ENCODE results near the gene KANSL2. TPM values are rescaled to one million over a fixed set of nuclear protein-coding genes. Genes with fewer than 3 reads are reported as not detected.
A peak's percentile ranks its signal among the peaks of the same experiment; 100 is the strongest.

KANSL2 gene
- total RNA-seq, 1 donor: 39.8 TPM

DNA sequence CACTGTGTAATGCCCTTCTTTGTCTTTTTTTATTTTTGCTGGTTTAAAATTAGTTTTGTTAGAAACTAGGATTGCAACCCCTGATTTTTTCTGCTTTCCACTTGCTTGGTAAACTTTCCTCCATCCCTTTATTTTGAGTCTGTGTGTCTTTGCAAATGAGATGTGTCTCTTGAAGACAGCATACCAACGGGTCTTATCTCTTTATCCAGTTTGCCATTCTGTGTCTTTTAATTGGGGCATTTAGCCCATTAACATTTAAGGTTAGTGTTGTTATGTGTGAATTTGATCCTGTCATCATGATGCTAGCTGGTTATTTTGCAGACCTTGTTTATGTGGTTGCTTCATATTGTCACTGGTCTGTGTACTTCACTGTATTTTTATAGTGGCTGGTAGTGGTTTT lies 68.7 kb downstream of the KANSL2 start:
- TF ChIP-seq, protein P1, sequence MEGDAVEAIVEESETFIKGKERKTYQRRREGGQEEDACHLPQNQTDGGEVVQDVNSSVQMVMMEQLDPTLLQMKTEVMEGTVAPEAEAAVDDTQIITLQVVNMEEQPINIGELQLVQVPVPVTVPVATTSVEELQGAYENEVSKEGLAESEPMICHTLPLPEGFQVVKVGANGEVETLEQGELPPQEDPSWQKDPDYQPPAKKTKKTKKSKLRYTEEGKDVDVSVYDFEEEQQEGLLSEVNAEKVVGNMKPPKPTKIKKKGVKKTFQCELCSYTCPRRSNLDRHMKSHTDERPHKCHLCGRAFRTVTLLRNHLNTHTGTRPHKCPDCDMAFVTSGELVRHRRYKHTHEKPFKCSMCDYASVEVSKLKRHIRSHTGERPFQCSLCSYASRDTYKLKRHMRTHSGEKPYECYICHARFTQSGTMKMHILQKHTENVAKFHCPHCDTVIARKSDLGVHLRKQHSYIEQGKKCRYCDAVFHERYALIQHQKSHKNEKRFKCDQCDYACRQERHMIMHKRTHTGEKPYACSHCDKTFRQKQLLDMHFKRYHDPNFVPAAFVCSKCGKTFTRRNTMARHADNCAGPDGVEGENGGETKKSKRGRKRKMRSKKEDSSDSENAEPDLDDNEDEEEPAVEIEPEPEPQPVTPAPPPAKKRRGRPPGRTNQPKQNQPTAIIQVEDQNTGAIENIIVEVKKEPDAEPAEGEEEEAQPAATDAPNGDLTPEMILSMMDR (IDR thresholded peaks at IDR 0.05; ENCODE audit: insufficient read depth, low read length): no peak
- no peak overlapping the region for H3K4me3 ChIP-seq (ENCODE audit: low read depth, low read length)
- no peak for DNase-seq (ENCODE audit: low read depth)

Small RNAs within 50 kb of the gene (small RNA-seq; reads per million reads assigned to genes)
- not detected for gene MIR1291
- gene SNORA2A: 3,317 reads per million, percentile 100 among the genes with 10 or more reads in this experiment
- 109 reads per million, percentile 98 among the genes with 10 or more reads in this experiment for gene SNORA2B
- 14.0 reads per million, percentile 95 among the genes with 10 or more reads in this experiment for gene SNORA2C

Other genes starting within 250 kb of the KANSL2 start
- 1.1 TPM in 1 of 2 replicates, not detected in the other for gene ANP32D, start 209.7 kb downstream of the KANSL2 start, total RNA-seq (ENCODE audit: low replicate concordance)
- not detected in 2 replicates for gene C12orf54, start 199.7 kb downstream of the KANSL2 start, total RNA-seq (ENCODE audit: low replicate concordance)
- gene OR8S1, start 156.6 kb downstream of the KANSL2 start, total RNA-seq (ENCODE audit: low replicate concordance): not detected in 2 replicates
- gene LALBA, start 112.2 kb downstream of the KANSL2 start, total RNA-seq (ENCODE audit: low replicate concordance): not detected in 2 replicates
- gene CCNT1, start 34.5 kb upstream of the KANSL2 start, total RNA-seq (ENCODE audit: low replicate concordance): 21.1 and 34.3 TPM in 2 replicates
- 30.3 and 31.5 TPM in 2 replicates for gene ADCY6, start 106.9 kb upstream of the KANSL2 start, total RNA-seq (ENCODE audit: low replicate concordance)
- gene CACNB3, start 136.3 kb upstream of the KANSL2 start, total RNA-seq (ENCODE audit: low replicate concordance): 16.1 and 27.7 TPM in 2 replicates
- 54.1 and 151 TPM in 2 replicates for gene DDX23, start 169.9 kb upstream of the KANSL2 start, total RNA-seq (ENCODE audit: low replicate concordance)
- 0.72 TPM in 1 of 2 replicates, not detected in the other for gene RND1, start 183.6 kb upstream of the KANSL2 start, total RNA-seq (ENCODE audit: low replicate concordance)
- 4.8 and 23.8 TPM in 2 replicates for gene FKBP11, start 243.3 kb upstream of the KANSL2 start, total RNA-seq (ENCODE audit: low replicate concordance)

Measured in fibroblast of the aortic adventitia (primary cell).